ENCODE data around the gene CCL28. TPM values are rescaled to one million over a fixed set of nuclear protein-coding genes. Genes with fewer than 3 reads are reported as not detected.
A peak's percentile ranks its signal among the peaks of the same experiment; 100 is the strongest.

The CCL28 gene
- total and polyA plus RNA-seq, 2 of the 13 experiments (the other 11 are each of a cell fraction or from before 2014, with no cell fraction given), result 0.03 TPM; not detected in 1

- TF ChIP-seq BCL3 (CRISPR knock-in tag; IDR thresholded peaks at IDR 0.05) (no peak), HIC2 (CRISPR knock-in tag; IDR thresholded peaks at IDR 0.05; ENCODE audit: low read depth) (peak; percentile 69; the same call in 1 of the 2 replicates), ZNF878 (CRISPR knock-in tag; IDR thresholded peaks at IDR 0.05) (no peak), KDM3A (CRISPR knock-in tag; IDR thresholded peaks at IDR 0.05; ENCODE audit: low read depth) (peak; percentile 73; the same call in 1 of the 2 replicates), MAF1 (CRISPR knock-in tag; IDR thresholded peaks at IDR 0.05; ENCODE audit: borderline replicate concordance) (no peak), THAP7 (CRISPR knock-in tag; IDR thresholded peaks at IDR 0.05) (no peak), ZHX2 (IDR thresholded peaks at IDR 0.05; ENCODE audit: low read depth) (no peak), ZHX2 (CRISPR knock-in tag; IDR thresholded peaks at IDR 0.05; ENCODE audit: borderline replicate concordance) (no peak), SALL2 (CRISPR knock-in tag; IDR thresholded peaks at IDR 0.05) (no peak), STAT5B (CRISPR knock-in tag; IDR thresholded peaks at IDR 0.05) (no peak), SAP130 (CRISPR knock-in tag; IDR thresholded peaks at IDR 0.05; ENCODE audit: low read depth) (peak; percentile 92), ZNF792 (CRISPR knock-in tag; IDR thresholded peaks at IDR 0.05) (peak; percentile 86; the same call in 1 of the 2 replicates), ZNF468 (CRISPR knock-in tag; IDR thresholded peaks at IDR 0.05) (no peak), ZFX (CRISPR knock-in tag; IDR thresholded peaks at IDR 0.05; ENCODE audit: low read depth) (peak; percentile 90), NFYB (CRISPR knock-in tag; IDR thresholded peaks at IDR 0.05) (no peak), RBM22 (optimal IDR thresholded peaks at IDR 0.05; ENCODE audit: low read length) (no peak), TMF1 (CRISPR knock-in tag; IDR thresholded peaks at IDR 0.05; ENCODE audit: low read depth) (0 out of 2 replicates have a peak, but pooled peaks have one; percentile 31), ZNF280B (CRISPR knock-in tag; IDR thresholded peaks at IDR 0.05; ENCODE audit: borderline replicate concordance) (no peak)
Measured at GRCh38 chr5:43432486-43433375, 20.5 kb upstream of the CCL28 start (continued).

Measured in HepG2 (cell line).